HG02852 (cell line): Measurements from ENCODE around the gene BTG1.

ENCODE experiments used
- ATAC-seq: cut with Tn5 transposase; IDR thresholded peaks from one replicate; pipeline ENCODE4 v1.9.1; 2021; ENCODE audit warnings: mild to moderate bottlenecking, moderate library complexity; ENCODE audit not compliant: unreplicated experiment

The BTG1 gene

DNA sequence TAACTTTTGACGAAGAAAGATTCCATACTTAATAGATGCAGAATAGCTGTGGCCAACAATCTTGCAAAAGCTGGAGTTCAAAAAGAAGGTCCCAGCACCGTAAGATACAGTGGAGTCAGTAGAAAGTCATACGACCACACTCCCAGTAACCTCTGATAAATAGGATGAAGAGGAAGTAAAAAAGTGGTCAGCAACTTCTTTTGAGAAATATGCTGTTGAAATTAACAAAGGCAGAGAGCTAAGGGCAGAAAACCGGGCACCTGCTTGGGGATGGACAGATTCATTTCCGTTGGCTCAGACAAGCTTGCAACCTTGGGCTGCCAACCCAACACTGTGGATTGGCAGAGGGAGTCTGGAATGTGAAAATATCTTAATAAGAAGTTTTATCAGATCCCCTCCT is 40.0 kb downstream of the BTG1 start:
- ATAC-seq = no peak

DNA sequence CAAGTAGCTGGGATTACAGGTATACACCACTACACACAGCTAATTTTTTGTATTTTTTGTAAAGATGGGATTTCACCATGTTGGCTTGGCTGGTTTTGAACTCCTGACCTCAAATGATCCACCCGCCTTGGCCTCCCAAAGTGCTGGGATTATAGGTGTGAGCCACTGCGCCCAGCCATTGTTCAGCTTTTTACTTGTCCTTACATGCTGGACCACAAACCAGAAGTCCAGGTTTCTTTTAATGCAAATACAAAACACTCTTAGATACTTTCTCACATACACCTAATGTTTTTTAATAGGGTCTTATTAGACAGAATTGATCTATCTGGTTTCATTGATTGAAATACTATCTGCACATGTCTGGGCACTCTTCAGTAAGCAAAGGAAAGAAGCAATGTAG is 40.5 kb downstream of the BTG1 start:
- no peak for ATAC-seq

DNA sequence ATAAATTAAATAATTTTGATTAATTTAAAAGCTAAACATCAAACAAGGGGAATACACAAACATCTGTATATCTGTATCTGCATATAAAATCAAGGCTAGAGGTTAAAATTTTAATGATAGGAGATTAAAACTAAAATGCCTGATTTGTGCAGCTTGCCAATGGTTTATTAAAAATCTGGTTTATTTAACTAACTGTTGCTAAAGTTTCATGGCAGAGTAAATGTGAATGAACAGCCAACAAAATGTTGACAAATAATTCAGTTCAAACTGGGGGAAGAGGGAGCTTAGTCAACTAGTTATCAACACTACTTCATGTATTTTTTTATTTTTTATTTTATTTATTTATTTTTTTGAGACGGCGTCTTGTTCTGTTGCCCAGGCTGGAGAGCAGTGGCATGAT is 43.0 kb downstream of the BTG1 start:
- ATAC-seq = no peak

DNA sequence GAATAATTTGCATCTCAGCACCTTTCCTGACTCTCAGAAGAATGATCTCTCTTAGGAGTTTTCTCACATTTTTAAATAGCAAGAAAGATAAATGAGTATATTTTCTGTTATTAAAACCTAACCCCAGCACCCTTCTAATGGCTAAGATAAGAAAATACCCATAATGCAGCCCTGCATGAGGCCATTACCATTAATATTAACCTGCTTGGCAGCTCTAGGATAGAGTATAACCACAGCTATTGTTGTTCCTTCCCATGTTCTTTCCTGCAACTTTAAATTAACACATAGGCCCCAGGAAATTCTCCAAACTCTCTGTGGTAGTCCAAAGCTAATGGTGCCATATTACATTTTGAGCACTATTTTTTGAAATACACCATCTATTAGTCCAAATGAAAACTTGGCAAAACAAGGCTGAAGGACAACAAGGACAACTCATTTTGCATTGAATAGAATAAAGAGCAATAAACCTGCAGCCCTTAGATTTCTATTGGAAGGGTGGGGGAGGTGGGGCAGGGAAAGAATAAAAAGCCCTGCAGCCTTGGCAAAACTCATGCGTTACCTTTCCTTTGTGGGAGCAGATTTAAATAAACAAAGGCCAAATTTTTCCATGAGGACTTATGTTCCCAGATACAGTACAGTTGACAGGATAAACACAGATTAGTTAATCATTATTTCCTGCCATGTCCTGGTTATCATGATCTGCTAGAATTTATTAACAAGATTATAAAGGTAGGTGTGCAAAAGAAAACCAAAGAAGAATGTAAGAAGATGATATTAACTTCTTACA is 46.9 kb downstream of the BTG1 start:
- no peak for ATAC-seq

DNA sequence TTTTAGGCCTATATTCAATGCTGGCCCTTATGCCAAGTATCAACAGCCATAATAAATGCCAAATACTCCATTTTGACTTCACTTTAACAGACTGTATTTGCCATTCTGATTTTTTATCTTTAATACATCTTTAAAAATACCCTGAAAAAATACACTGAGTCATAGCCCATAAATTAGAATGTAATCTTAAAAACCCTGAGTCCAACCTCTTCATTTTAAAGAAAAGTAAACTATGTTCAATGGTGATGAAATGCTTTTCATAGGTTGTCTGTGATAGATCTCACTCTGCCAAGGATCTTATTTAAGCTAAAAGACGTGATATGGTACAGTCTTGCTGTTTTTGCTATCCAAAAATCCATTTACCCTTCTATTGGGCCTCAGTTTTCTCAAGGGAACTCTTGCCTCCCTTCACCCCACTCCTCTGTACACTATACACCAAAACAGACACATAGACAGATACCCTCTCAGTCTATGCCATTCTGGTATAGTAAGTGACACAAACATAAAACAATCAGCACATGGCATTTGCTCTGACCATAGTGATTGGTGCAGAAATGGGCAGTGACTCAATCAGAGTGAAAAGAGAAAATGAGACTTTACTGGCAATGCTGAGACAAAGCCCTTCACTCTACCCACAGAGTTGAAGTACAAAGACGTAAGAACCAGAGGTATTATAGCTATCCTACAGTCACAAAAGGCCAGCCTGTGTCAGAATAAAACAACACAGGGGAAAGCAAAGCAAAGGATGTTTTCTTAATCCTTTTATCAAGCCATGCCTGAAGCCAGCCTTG is 49.1 kb downstream of the BTG1 start:
- ATAC-seq = no peak

DNA sequence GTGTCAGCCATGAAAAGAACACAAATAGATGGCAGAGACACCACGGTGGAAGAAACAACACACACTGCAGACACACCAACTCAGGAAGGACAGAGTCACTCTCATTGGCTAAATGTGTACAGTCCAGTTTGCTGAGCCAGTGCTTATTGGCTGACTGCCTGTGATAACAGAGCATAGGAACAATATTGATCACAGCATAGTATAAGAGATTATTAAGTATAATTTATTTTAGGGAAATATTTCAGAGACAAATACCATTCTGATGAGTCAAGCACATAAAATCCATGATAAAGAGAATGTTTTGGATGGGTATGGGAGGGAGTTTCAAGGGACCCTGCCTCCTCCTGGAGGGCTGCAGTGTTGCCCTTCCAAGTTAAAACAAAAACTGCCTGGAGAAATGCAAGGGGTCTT is 50.9 kb downstream of the BTG1 start:
- no peak for ATAC-seq

DNA sequence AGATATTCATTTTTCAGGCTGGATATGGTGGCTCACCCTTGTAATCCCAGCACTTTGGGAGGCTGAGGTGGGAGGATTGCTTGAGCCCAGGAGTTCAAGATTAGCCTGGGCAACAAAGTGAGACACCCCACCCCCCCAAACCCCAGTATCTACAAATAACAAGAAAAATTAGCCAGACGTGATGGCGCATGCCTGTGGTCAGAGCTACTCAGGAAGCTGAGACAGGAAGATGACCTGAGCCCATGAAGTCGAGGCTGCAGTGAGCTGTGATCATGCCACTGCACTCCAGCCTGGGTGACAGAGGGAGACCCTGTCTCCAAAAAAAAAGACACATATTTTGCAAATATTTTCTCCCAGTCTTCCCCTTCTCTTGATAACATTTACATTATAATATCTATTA is 51.3 kb downstream of the BTG1 start:
- peak; percentile 70 for ATAC-seq
